Dedifferentiated amniotic fluid mesenchymal stem cell (primary cell): ENCODE data around the gene EWSR1.

Source experiments
- DNase-seq: peaks from one replicate; pipeline ENCODE4 v3.0.0-alpha.2; 2016; ENCODE audit errors: extremely low spot score

The EWSR1 gene

GRCh38 chr22:29315286-29316140 lies 47.4 kb downstream of the EWSR1 start, which contains the start of gene RASL10A:
TSS of gene RASL10A (minus strand) at chr22:29315697. CDS start at chr22:29315246, 451 bp downstream.
- no peak for DNase-seq

- no peak for DNase-seq
Observed at GRCh38 chr22:29316141-29316828, 48.2 kb downstream of the EWSR1 start.

GRCh38 chr22:29317827-29318454 lies 49.9 kb downstream of the EWSR1 start:
- no peak for DNase-seq

- DNase-seq = no peak
Observed at GRCh38 chr22:29319072-29319471, 51.0 kb downstream of the EWSR1 start.

- DNase-seq = no peak
Observed at GRCh38 chr22:29320546-29320945, 52.5 kb downstream of the EWSR1 start.

GRCh38 chr22:29323641-29324040 lies 55.6 kb downstream of the EWSR1 start:
- DNase-seq = no peak

GRCh38 chr22:29325356-29325755 lies 57.3 kb downstream of the EWSR1 start:
- no peak for DNase-seq

GRCh38 chr22:29325785-29326315 lies 57.8 kb downstream of the EWSR1 start:
- no peak for DNase-seq

GRCh38 chr22:29326481-29326880 lies 58.4 kb downstream of the EWSR1 start:
- no peak for DNase-seq

- no peak for DNase-seq
Observed at GRCh38 chr22:29327089-29327764, 59.2 kb downstream of the EWSR1 start.

- no peak for DNase-seq
Observed at GRCh38 chr22:29328055-29328454, 60.0 kb downstream of the EWSR1 start.

- DNase-seq = no peak
Observed at GRCh38 chr22:29328566-29329500, 60.8 kb downstream of the EWSR1 start.

GRCh38 chr22:29329581-29329980 lies 61.5 kb downstream of the EWSR1 start:
- DNase-seq = no peak

- DNase-seq = no peak
Observed at GRCh38 chr22:29330291-29330690, 62.2 kb downstream of the EWSR1 start.

- DNase-seq = no peak
Observed at GRCh38 chr22:29330753-29331152, 62.7 kb downstream of the EWSR1 start.

GRCh38 chr22:29331213-29331612 lies 63.1 kb downstream of the EWSR1 start:
- no peak for DNase-seq

GRCh38 chr22:29331658-29332300 lies 63.7 kb downstream of the EWSR1 start:
- no peak for DNase-seq

- DNase-seq = no peak
Observed at GRCh38 chr22:29332886-29333496, 64.9 kb downstream of the EWSR1 start.

- DNase-seq = no peak
Observed at GRCh38 chr22:29334148-29334547, 66.1 kb downstream of the EWSR1 start.
